ENCODE data around the gene PTCRA.

The PTCRA gene

GRCh38 chr6:42961020-42961470 lies 45.2 kb downstream of the PTCRA start:
- TF ChIP-seq CTCF (IDR thresholded peaks at IDR 0.05; ENCODE audit: low read depth, low read length), result no peak
- Histone ChIP-seq H3K9me3 (no peaks in the 10 kb centered on the region), H3K36me3 (peaks cover 4% of the 10 kb centered on the region), H3K27me3 (no peaks in the 10 kb centered on the region), H3K4me1 (no peaks in the 10 kb centered on the region), H3K4me3 (ENCODE audit: low read depth, low read length) (peak overlapping the region; percentile 53)
- no peak for DNase-seq

- Histone ChIP-seq H3K4me3 (ENCODE audit: low read depth, low read length) (no peak overlapping the region), H3K4me1 (no peaks in the 10 kb centered on the region), H3K36me3 (peaks cover 6% of the 10 kb centered on the region), H3K27me3 (no peaks in the 10 kb centered on the region), H3K9me3 (no peaks in the 10 kb centered on the region)
- no peak for TF ChIP-seq CTCF (IDR thresholded peaks at IDR 0.05; ENCODE audit: low read depth, low read length)
- DNase-seq, result no peak
These were observed 46.2 kb downstream of the PTCRA start for GRCh38 chr6:42962096-42962495.

DNA sequence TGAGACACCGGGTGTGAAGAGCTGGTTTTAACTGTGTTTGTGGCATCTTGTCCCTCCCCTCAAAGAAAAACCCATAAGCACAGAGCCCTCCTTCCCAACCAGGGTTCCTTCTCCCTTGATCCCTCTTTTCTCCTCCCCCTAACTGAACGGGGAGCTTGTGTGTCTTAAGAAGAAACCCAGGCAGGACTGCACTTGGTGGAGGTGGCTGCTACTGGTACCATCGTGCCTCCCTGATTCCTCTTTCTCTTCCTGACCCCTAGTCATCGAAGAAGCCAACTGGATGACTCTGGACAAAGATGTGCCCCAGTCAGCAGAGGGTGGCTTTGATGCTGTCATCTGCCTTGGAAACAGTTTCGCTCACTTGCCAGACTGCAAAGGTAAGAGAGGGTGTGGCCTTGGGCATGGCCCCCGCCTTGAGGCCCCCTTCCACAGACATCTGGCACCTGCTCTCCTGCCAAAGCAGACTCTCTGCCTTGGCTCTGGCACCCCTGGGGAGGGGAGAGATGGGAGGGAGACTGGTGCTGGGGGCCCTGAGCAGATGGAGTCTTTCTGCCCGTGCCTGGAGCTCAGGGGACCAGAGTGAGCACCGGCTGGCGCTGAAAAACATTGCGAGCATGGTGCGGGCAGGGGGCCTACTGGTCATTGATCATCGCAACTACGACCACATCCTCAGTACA lies 46.8 kb downstream of the PTCRA start:
- no peak for DNase-seq
- TF ChIP-seq CTCF (IDR thresholded peaks at IDR 0.05; ENCODE audit: low read depth, low read length), result no peak
- H3K4me1 ChIP-seq, result no peaks in the 10 kb centered on the region

GRCh38 chr6:42963179-42963854 lies 47.5 kb downstream of the PTCRA start:
- Histone ChIP-seq H3K4me3 (ENCODE audit: low read depth, low read length) (no peak overlapping the region), H3K36me3 (peaks cover 6% of the 10 kb centered on the region), H3K27me3 (no peaks in the 10 kb centered on the region), H3K9me3 (no peaks in the 10 kb centered on the region), H3K4me1 (no peaks in the 10 kb centered on the region)
- no peak for TF ChIP-seq CTCF (IDR thresholded peaks at IDR 0.05; ENCODE audit: low read depth, low read length)
- DNase-seq, result no peak

More for the DNA sequence above, 46.8 kb downstream of the PTCRA start:
- Histone ChIP-seq H3K9me3 (no peaks in the 10 kb centered on the region), H3K36me3 (peaks cover 6% of the 10 kb centered on the region), H3K4me3 (ENCODE audit: low read depth, low read length) (no peak overlapping the region), H3K27me3 (no peaks in the 10 kb centered on the region)

DNA sequence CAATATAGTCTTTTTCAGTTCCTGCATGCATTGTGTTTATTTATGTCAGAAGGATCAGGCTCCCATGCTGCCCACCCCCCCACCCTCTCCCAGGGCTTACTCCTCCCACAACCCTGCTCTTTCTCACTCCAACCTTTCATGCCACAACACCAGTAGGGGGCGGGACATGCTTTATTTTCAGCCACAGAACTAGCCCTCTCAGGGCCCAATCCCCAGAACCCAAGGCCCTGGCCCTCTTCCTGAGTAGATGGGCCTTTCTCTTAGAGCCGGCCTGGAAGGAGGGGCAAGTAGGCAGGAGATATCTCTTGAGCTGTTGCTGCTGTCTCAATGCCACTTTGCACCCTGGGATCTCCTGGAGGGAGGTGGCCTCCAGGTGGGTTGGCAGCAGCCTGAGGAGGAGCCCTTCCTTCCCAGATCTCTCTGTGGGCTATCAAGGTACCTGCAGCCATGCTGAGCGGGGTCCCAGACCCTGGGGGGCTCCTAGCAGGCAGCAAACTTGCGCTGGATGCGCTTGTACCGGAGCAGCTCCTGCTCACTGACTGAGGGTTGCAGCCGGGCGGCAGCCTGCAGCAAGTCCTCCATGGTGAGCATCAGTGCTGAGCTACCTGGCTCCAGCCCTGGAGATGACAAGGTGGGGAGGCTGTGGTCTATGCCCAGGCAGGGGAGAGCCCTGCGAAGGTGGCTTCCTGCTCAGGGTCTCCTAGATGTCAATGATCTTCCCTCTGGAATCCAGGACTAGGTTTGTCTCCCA lies 48.2 kb downstream of the PTCRA start:
- Histone ChIP-seq H3K4me1 (no peaks in the 10 kb centered on the region), H3K9me3 (no peaks in the 10 kb centered on the region), H3K36me3 (peaks cover 6% of the 10 kb centered on the region), H3K27me3 (no peaks in the 10 kb centered on the region), H3K4me3 (ENCODE audit: low read depth, low read length) (no peak overlapping the region)
- DNase-seq, result peak; percentile 70
- peak; percentile 53 for TF ChIP-seq CTCF (IDR thresholded peaks at IDR 0.05; ENCODE audit: low read depth, low read length)

Data from BE2C (cell line).